DMS153 treated with DMSO at 0.1 percent for 48 hours (cell line): ENCODE measurements around the gene SPOCD1.

Experiments used
- DNase-seq: peaks from one replicate; lab custom pipeline; 2025; ENCODE audit not compliant: unreplicated experiment; lab: John Stamatoyannopoulos, UW

SPOCD1 gene

DNA sequence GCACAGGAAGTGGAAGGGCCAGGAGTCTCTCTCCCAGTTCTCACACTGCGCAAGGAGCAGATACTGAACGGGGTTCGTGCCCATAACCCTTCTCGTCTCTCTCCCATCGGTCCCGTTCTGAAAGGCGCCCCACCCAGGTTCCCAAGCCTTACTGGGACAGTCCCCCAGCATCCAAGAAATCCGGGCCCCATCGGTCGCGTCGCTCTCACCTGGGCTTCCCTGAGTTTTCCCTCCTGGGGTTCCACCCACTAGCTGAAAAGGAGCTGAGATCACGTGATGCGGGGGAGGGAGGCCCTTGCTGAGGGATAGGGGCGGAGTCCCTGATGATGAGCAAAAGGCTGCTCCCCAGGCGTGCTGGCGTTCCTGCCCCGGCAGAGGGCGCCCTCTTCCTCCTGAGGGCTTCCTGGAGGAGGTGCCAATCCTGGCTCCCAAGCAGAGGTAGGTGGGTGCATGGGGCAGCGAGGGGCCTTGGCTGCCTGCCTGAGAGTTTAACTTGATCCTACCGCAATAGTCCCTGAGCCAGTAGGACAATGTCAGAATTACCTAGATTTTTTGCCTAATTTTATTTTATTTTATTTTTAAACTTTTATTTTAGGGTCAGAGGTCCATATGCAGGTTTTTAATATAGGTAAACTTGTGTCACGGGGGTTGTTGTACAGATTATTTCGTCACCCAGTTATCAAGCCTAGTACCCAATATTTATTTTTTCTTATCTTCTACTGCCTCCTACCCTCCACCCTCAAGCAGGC, at the start of gene SPOCD1:
Gene SPOCD1 (minus strand): TSS at position 271 of the 749 bp plus-strand sequence. CDS start 689 bp downstream, outside the sequence.
- peak; percentile 78 for DNase-seq

DNA sequence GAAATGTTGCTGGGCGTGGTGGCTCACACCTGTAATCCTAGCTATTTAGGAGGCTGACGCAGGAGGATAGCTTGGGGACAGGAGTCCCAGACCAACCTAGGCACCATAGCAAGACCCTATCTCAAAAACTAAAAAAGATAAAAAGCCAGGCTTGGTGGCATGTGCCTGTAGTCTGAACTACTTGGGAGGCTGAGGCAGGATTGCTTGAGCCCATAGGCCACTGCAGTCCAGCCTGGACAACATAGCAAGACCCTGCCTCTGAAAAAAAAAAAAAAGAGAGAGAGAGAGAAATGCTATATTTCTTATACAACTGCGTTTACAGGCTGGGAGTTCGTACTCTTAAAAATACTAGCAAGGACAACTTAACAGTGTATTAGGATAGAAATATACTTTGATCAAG, 46.2 kb upstream of the SPOCD1 start:
- DNase-seq, result no peak

DNA sequence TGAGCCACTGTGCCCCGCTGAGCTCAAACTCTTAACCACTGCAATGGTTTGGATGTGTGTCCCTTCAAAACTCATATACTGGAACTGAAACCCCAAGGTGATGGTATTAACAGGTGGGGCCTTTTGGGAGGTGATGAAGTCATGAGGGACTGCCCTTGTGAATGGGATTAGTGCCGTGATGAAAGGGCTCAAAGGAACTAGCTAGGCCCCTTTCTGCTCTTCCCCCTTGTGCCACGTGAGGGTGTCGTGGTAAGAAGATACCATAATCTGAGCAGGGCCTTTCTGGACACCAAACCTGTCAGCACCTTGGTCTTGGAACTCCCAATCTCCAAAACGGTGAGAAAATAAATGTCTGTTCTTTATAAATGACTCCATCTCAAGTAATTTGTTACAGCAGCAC, 45.5 kb upstream of the SPOCD1 start:
- DNase-seq, result no peak

DNA sequence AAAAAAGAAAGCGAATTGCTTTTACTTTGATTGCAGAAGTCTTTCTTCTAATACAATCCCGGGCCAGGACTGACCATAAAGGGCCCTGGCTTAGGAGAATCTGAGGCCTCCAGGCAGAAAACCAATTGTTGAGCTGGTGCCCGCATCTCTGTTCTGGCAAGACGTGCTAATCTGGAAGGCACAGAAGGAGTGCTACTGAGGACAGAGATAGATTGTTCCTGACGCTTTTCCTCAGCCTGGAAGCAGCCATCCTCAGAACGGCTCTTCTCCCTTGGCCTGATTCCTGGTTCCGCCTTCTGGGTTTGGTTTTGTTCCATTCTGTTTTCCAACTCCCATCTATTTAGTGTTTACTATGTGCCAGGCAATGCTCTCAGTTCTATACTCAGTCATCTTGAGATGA, 44.8 kb upstream of the SPOCD1 start:
- no peak for DNase-seq

DNA sequence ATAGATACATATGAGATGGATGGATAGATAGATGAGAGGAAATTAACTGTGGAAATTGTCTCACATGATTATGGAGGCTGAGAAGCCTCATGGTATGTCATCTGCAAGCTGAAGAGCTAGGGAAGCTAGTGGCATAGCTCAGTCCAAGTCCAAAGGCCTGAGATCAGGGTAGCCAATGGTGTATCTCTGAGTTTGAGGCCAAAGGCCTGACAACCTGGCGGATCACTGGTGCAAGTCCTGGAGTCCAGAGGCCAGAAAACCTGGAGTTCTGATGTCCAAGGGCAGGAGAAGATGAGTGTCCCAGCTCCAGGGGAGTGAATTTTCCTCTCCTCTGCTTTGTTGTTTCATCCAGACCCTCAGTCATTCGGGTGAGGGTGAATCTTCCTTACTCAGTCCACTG, 43.9 kb upstream of the SPOCD1 start:
- no peak for DNase-seq

DNA sequence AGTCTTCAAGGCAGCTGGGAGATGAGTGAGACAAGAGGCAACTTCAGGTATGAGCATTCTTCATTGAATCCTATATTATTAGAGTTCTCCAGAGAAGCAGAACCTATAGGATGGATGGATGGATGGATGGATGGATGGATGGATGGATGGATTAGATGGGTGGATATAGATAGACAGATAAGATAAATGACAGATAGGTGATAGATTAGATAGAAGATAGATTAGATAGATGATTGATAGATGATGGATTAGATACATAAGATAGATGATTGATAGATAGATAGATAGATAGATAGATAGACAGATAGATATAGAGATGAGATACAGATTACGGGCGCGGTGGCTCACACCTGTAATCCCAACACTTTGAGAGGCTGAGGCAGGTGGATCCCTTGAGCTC, 43.2 kb upstream of the SPOCD1 start:
- DNase-seq, result no peak

DNA sequence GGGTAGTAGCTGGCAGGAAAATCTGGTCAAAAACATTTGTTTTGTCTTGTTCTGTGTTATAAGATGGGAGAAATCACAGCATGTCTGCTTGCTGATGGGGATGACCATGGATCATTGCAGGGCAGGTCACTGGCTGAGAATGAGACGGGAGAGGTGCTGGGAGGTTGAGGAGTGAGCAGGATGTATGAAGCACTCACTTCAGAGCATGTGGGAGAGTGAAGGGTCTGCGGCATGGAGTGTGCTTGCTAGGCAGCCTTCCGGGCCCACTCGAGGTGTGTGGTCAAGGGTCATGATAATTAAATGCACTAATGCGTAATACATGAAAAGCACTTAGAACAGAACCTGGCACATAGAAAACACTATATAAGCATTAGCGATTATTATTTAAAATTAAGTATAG, 42.0 kb upstream of the SPOCD1 start:
- no peak for DNase-seq

DNA sequence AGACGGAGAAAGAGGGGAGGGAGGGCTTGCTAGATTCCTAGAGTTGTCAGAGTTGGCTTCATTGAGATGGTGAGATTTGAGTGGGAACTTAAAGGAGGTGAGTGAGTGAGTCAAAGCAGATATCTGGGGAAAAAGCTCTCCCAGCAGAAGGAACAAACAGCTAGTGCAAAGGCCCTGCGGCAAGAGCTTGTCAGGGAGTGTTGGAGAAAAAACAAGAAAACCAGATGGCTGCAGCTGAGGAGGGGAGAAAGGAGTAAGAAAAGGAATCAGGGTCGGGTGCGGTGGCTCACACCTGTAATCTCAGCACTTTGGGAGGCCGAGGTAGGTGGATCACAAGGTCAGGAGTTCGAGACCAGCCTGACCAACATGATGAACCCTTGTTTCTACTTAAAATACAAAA, 40.3 kb upstream of the SPOCD1 start:
- DNase-seq, result no peak

DNA sequence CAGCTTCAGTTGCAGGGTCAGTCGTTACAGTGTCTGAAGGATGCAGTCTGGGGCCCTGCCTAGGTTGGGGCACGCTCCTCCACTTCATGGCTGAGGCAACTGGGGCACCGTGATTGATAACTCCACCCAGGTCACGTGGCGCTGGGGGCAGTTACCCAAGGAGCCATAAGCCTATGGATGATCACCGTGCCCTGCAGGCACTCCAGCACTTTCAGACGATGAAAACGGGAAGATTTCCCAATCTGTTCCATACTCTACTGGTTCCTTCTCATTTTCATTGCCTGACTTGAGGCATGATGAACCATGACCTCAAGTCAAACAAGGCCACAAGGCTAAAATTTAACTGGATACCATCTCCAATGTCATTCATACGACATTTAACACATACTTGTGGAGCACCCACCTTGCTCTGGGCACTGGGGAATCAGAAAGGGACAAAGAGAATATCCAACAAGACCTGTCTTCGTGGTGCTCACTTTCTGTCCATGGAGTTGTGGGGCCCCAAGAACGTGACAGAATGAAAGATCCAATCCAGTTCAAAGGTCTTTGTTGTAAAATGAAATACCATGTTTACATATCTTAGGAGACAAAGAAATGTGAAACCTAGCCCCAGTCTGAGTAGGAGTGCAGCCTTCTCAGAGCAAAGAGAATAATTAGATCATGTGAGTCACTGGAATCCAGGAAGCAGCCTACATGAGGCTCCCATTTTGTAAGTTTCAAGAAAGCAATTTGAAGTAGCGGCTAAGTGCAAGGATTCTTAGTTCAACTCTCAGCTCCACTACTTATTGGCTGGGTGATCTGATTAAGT, 39.4 kb upstream of the SPOCD1 start:
- DNase-seq, result peak; percentile 20

DNA sequence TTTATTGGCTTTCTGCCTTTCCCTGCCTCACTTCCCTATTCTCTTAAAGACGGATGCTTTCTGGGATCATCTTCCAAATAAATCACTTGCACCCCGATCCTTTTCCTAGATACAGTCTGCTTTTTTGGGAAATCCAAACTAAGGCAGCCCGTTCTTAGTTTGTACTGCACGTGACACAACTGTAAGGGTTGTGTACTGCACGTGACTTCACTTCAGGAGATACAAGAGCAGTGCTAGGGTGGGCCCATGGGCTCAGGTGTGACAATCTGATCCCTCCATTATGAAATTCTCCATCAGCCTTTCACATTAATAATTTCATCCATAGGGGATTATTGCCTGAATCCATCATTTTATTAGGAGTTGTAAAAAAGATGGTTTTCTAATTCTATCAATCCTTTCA, 33.8 kb upstream of the SPOCD1 start:
- no peak for DNase-seq

DNA sequence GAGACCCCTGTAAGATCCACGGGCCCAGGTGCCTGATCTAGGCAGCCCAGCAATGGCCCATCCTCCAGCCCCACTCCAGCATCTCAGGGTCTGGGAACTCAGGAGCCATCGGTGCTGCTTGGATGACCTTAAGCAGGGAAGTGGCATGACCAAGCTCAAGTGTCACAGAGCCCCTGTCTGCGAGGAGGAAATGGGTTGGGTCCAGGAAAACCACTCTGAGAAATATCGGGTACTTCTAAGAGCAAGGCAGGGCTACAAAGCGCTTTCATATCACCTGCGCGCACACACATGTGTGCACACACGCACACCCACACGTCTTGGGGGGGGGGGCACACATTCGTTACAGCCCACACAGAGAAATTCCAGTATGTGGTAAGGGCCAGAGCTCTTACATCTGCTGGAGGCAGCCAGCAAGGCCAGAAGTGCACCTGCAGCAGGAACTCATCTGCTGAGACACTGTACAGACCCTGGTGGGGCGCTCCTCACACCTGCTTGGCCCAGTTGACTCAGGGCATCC, 32.6 kb upstream of the SPOCD1 start:
- DNase-seq, result no peak

DNA sequence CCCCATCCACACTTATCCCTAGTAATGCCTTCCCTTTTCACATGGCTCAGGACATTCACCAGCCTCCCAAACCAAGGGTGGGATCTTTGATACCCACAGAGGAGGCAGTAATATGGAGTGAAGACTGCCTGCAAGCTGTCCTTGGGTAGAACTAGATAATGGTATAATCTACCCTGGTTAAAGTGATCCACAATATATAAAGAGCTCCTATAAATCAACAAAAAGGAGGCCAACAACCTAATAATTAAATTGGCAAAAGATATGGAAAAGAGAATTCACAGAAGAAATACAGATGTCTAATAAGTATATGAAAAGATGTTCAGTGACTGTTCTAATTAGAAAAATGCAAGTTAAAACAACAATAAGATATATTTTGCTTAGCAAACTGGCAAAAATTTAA, 30.7 kb upstream of the SPOCD1 start:
- no peak for DNase-seq

DNA sequence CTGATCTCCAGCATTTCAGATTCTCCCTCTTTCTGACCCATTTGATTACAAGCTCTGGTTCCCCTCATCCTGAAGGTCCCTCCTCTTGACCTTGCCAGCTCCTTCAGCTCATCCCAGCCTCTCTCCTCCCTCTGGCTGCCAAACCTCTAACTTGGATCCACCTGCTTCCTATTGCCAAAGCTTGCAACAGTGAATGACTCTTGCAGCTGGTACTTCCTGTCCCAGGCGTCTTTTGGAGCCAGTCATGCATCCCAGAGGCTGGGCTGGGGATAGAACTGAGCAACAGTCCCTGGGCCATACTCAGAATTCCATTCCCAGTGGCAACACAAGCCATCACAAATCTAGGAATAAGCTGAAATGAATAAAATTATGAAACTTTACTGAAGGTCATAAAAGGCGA, 27.7 kb upstream of the SPOCD1 start:
- DNase-seq, result no peak

DNA sequence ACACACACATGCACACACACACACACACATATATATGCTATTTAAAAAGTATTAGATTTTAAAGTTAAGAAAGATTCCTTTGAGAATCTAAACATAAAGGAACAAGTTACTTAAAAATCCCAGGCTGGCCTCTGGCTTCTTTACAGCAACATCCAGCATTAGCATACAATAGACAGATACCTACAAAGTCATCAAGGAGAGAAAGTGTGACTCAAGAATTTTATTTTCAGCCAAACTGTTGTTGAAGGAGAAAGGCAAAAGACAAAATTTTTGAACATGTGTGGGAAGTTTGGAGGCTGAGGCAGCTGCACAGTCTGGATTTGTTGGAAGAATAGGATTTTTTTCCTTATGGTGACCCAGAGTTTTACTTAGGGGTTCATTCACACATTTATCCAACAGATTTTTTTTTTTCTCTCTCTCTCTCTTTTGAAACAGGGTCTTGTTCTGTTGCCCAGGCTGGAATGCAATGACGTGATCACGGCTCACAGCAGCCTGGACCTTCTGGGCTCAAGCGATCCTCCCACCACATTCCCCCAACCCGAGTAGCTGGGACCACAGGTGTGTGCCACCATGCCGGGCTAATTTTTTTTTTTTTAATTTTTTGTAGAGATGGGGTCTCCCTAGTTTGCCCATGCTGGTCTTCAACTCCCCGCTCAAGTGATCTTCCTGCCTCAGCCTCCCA, 24.0 kb upstream of the SPOCD1 start:
- no peak for DNase-seq

DNA sequence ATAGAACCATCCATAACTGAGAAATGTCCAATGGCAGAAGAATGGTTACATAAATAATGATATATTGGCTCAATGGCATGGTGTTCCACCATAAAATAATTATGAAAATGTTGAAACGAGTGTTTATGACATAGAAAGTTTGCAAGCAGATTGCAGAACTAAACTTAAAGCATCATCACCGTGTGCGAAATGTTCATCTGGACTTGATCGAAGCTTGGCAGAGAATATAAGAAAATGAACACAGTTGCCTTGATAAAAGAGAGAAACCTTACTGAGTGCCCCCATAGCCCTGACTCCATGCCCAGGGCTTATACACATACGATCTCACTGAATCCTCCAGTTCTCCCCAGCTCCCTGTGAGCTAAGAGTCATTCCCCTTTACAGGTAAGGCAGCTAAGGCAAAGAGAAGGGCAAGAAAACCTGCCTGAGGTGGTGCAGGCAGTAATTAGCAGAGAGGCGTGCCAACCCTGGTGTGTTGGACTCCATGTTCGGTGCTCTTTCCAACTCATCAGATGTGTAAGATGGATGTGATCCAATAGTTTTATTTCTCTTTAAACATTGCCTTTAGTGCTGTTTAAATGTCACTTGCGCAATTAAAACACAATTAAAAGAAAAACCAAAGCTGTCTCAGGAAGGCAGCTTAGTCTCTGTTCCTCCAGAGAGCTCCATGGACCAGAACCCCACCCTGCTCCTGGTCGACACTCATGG, 21.8 kb upstream of the SPOCD1 start:
- DNase-seq, result no peak

DNA sequence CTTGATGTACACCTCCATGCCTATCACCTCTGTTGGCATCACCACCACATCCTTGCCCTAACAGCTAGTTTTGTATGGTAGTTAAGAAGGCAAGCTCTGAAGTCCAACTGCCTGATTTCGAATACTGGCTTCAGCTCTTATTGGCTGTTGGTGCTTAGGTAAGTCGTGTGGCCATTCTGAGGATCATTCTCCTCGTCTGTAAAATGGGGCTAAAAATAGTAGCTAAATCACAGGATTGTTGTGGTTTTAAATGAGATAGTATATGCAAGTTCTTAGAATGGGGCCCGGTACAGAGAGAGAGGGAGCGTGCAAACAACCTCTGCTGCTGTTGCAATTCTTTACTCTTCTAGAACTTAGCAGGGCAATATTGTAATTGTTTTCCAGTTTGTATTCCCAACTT, 20.8 kb upstream of the SPOCD1 start:
- DNase-seq, result no peak

DNA sequence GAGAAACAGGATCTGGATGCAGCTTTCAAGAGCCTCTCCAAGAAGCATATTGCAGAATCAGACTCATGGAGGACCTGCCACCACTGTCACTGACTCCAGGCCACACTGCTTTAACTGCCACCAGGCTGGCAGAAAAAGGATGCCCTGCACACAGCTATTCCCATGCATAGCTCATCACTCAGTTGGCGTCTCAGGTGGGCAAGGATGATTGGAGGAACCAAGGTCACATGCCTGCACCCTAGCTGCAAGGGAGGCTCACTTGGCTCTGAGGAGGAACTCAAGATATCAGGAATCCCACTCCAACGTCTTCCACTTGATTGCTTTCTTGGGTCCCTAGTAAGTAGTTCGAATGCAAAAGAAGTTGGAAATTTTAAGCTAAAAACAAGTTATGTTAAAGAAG, 19.6 kb upstream of the SPOCD1 start:
- no peak for DNase-seq

DNA sequence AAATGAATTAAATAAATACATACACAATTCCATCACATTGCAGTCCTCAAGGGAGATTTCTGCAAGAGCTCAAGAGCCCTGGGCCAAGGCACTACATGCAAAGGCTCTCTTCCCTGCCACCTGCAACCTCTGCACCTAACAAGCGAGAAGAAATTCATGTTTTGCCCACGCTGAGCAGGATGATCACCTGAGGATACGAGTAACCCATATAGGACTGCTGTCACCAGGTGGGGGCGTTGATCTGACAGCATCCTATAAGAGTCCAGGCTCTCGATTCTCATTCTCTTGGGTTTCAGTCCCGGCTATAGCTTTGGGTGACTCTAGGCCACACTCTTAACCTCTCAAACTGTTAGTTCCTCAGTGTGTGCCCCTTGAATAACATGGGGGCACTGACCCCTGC, 18.7 kb upstream of the SPOCD1 start:
- DNase-seq, result no peak

DNA sequence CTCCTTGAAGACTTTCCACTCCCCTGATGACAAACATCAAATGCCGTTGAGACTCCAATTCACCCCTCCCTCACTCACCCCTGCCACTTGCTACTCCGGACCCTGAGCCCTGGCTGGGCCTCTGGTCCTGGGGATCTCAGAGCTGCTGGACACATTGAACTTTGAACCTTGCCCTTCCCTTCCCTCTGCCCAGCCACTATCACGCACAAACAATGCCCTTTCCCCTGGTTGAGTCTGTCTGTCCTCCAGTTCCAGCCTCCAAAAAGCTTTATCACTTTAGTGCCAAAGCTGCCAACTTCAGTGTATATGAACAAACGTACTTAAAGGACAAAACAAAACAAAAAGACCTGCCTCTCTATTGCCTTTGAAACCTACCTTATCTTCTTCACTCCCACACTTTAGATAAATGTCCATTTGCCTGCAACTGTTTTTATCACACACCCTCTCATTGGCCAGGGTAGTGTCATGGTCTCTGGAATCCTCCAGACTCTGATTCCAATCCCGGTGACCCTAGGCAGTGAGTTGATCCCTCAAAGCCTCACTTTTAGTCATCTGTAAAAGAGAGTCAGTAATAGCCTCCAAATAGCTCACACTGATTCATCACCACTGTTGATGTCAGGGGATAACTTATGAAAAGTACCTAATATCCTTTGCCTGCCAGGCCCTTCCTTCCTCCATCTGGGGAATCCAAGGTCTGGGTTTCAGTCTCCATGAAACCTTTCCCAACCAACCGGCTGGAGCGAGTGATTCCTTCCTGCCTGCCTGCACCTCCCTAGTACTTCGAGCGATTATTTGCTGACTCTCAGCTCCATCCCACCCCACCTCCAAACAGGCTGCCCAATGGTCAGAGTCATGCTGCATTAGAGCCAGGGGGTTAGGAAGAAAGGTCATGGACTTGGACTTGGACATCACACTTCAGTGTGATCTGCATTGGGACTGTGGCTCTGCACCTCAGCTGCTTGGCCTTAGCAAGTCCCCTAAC, 15.9 kb upstream of the SPOCD1 start:
- DNase-seq, result no peak

DNA sequence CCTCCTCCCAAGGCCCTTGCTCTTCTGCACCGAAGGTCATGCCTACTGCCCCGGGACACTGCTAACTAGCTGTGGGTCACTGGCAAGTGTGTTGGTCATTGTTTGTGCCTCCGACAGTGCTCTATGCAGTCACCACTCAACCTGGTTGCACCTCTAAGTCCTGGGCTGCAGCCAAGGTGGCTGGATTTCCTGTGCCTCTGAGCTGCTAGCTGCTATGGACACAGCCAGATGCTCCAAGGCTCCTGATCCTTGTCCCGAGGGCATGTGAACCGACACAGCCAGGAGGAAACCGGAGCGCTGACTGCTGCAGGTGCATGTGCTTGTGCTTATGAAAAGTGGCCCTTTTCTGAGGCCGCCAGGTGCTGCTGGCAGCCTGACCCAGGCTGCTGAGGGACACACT, 14.7 kb upstream of the SPOCD1 start:
- DNase-seq, result peak; percentile 51
